Endothelial cell of umbilical vein (primary cell): Measurements from ENCODE around the gene IGSF9B.

Experiments used
- POLR2AphosphoS5 ChIP-seq: IDR thresholded peaks from 2 replicates; pipeline ENCODE4 v1.6.1; 2012; ENCODE audit warnings: low read depth, mild to moderate bottlenecking, control low read depth, low read length, moderate library complexity; ENCODE audit not compliant: insufficient read depth
- TF ChIP-seq, protein P1 (sequence below), 2 donors: IDR thresholded peaks; 1 replicate in 1 of 2; 2 replicates in 1 of 2; pipeline ENCODE4 v1.5.1; 2011; ENCODE audit warnings: low read length in 2 of 2, mild to moderate bottlenecking in 2 of 2, moderate library complexity in 2 of 2, control low read depth in 1 of 2, inconsistent platforms in 1 of 2, low read depth in 1 of 2; ENCODE audit not compliant: insufficient read depth in 1 of 2; ENCODE audit errors: extremely low read depth in 1 of 2

DNA sequence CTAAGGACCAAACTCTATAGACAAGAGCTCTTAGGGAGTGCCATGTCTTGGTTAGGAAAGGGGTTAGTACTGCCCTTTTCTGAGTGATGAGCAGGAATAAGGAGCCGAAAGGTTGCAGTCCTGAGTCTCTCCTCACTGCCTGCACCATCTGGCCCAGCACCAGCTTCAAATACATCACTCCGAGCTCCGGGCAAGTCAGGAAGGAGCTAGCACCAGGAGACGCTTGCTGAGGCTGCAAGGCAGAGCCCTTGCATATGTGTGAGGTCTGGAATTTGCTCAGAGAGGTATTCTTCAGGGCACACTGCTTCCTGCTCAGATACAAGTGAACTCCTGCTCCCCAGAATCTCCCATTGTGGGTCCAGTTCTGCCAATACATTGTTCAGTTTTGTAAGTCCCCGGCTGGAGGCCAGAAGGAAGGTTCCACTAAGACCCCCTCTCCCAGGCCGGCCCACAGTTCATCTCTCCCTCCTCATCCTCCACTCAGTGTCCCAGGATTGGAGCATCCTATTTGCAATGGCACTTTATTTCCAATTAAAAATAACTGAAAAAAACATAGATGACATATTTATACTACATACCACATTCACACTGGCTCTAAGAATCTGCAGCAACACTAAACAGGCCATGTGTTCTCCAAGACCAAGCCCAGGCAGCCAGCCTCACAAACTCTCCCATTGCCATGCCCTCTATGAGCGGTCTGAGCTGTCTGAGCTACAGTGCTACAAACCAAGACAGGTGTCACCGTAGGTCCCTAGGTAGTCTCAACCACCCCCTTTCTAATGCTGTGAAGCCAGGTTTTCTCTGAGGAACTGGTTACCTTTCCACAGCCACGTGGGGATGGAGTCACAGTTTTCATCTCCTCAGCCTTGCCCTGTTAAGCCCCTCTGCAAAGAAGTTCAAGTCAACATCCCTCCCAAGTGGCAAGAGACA lies 56.3 kb downstream of the IGSF9B start:
- TF ChIP-seq, protein P1, sequence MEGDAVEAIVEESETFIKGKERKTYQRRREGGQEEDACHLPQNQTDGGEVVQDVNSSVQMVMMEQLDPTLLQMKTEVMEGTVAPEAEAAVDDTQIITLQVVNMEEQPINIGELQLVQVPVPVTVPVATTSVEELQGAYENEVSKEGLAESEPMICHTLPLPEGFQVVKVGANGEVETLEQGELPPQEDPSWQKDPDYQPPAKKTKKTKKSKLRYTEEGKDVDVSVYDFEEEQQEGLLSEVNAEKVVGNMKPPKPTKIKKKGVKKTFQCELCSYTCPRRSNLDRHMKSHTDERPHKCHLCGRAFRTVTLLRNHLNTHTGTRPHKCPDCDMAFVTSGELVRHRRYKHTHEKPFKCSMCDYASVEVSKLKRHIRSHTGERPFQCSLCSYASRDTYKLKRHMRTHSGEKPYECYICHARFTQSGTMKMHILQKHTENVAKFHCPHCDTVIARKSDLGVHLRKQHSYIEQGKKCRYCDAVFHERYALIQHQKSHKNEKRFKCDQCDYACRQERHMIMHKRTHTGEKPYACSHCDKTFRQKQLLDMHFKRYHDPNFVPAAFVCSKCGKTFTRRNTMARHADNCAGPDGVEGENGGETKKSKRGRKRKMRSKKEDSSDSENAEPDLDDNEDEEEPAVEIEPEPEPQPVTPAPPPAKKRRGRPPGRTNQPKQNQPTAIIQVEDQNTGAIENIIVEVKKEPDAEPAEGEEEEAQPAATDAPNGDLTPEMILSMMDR (IDR thresholded peaks at IDR 0.05; ENCODE audit: extremely low read depth in 1 of 2, insufficient read depth in 1 of 2, low read depth in 1 of 2, low read length in 2 of 2) = no peak
- no peak for TF ChIP-seq POLR2AphosphoS5
